ENCODE results near the gene MPHOSPH10.

- TF ChIP-seq CTCF (IDR thresholded peaks at IDR 0.05; ENCODE audit: low read length) (no peak), EZH2 (optimal IDR thresholded peaks at IDR 0.05; ENCODE audit: low read depth, low read length) (no peak), EZH2phosphoT487 (IDR thresholded peaks at IDR 0.05; ENCODE audit: low read length) (no peak)
Measured at GRCh38 chr2:71133603-71134002, 3.2 kb downstream of the MPHOSPH10 start.
